ENCODE measurements around the gene NOXA1. TPM values are rescaled to one million over a fixed set of nuclear protein-coding genes. Genes with fewer than 3 reads are reported as not detected.

The NOXA1 gene
- polyA plus RNA-seq, 3 donors: 1.3 to 9.4 (median 1.6) TPM

GRCh38 chr9:137382444-137383080, 40.6 kb upstream of the NOXA1 start:
- intact Hi-C loops (cut with micrococcal nuclease): no loop called here
- Mint-ChIP-seq H3K36me3 (peaks cover 0 to 4% of the 10 kb centered on the region in 2 donors), H3K27me3 (ENCODE audit: low read depth in 3 of 3) (peaks cover 1 to 4% (median 2%) of the 10 kb centered on the region in 3 donors), H3K4me3 (no peak overlapping the region), H3K9me3 (peaks cover 7 to 25% (median 13%) of the 10 kb centered on the region in 7 donors), H3K27ac (peak overlapping the region in 1 of 7 donors; percentile 12), H3K4me1 (peaks cover 2% of the 10 kb centered on the region)
- Histone ChIP-seq H3K36me3 (replicated peaks in 1 of 2; ENCODE audit: control insufficient read depth in 1 of 2, insufficient read depth in 2 of 2, low read length in 2 of 2) (no peaks in the 10 kb centered on the region), H3K79me2 (ENCODE audit: insufficient read depth, low read length) (no peaks in the 10 kb centered on the region), H4K20me1 (ENCODE audit: insufficient read depth, low read length) (no peaks in the 10 kb centered on the region), H3K4me3 (replicated peaks in 1 of 3; ENCODE audit: low read depth in 2 of 3, low read length in 3 of 3) (no peak overlapping the region), H3K4me1 (ENCODE audit: control insufficient read depth in 1 of 2, insufficient read depth in 2 of 2, low read length in 2 of 2) (no peaks in the 10 kb centered on the region), H3K27ac (ENCODE audit: low read depth in 1 of 2, low read length in 2 of 2) (no peak overlapping the region), H3K4me2 (replicated peaks; ENCODE audit: extremely low read depth, low read length, poor library complexity, severe bottlenecking) (no peak overlapping the region), H3K9me3 (replicated peaks in 1 of 2; ENCODE audit: control insufficient read depth in 1 of 2, insufficient read depth in 1 of 2, low read length in 2 of 2) (peaks cover 4 to 16% of the 10 kb centered on the region in 2 donors), H3K27me3 (ENCODE audit: control insufficient read depth in 2 of 2, insufficient read depth in 2 of 2, low read length in 2 of 2) (no peaks in the 10 kb centered on the region), H2AFZ (ENCODE audit: insufficient read depth, low read depth, low read length, poor library complexity, severe bottlenecking) (no peak overlapping the region), H3K9ac (ENCODE audit: insufficient read depth, low read length, poor library complexity, severe bottlenecking) (no peak overlapping the region)
- 89% methylated on average over 22 of the region's 25 CpGs for WGBS (ENCODE audit: insufficient coverage)
- DNase-seq: no peak
- TF ChIP-seq, protein P1, sequence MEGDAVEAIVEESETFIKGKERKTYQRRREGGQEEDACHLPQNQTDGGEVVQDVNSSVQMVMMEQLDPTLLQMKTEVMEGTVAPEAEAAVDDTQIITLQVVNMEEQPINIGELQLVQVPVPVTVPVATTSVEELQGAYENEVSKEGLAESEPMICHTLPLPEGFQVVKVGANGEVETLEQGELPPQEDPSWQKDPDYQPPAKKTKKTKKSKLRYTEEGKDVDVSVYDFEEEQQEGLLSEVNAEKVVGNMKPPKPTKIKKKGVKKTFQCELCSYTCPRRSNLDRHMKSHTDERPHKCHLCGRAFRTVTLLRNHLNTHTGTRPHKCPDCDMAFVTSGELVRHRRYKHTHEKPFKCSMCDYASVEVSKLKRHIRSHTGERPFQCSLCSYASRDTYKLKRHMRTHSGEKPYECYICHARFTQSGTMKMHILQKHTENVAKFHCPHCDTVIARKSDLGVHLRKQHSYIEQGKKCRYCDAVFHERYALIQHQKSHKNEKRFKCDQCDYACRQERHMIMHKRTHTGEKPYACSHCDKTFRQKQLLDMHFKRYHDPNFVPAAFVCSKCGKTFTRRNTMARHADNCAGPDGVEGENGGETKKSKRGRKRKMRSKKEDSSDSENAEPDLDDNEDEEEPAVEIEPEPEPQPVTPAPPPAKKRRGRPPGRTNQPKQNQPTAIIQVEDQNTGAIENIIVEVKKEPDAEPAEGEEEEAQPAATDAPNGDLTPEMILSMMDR (IDR thresholded peaks at IDR 0.05): no peak

GRCh38 chr9:137383081-137383783, 40.0 kb upstream of the NOXA1 start:
- no peaks in the 10 kb centered on the region for H3K79me2 ChIP-seq (ENCODE audit: insufficient read depth, low read length)
- no peak for DNase-seq
- Mint-ChIP-seq H3K36me3 (peaks cover 0 to 4% of the 10 kb centered on the region in 2 donors), H3K4me1 (peaks cover 4% of the 10 kb centered on the region), H3K4me3 (no peak overlapping the region), H3K9me3 (peaks cover 7 to 25% (median 12%) of the 10 kb centered on the region in 7 donors), H3K27ac (no peak overlapping the region), H3K27me3 (ENCODE audit: low read depth in 3 of 3) (peaks cover 1 to 2% (median 2%) of the 10 kb centered on the region in 3 donors)
- H4K20me1 ChIP-seq (ENCODE audit: insufficient read depth, low read length): no peaks in the 10 kb centered on the region
- intact Hi-C loops (cut with micrococcal nuclease): no loop called here
- H3K9me3 ChIP-seq (replicated peaks in 1 of 2; ENCODE audit: control insufficient read depth in 1 of 2, insufficient read depth in 1 of 2, low read length in 2 of 2): peaks cover 4 to 16% of the 10 kb centered on the region in 2 donors
- no peaks in the 10 kb centered on the region for H3K27me3 ChIP-seq (ENCODE audit: control insufficient read depth in 2 of 2, insufficient read depth in 2 of 2, low read length in 2 of 2)
- 71% methylated on average over 23 of the region's 27 CpGs for WGBS (ENCODE audit: insufficient coverage)
- H3K27ac ChIP-seq (ENCODE audit: low read depth in 1 of 2, low read length in 2 of 2): no peak overlapping the region
- no peaks in the 10 kb centered on the region for H3K36me3 ChIP-seq (replicated peaks in 1 of 2; ENCODE audit: control insufficient read depth in 1 of 2, insufficient read depth in 2 of 2, low read length in 2 of 2)
- TF ChIP-seq, protein P1 (IDR thresholded peaks at IDR 0.05): no peak
- H3K4me3 ChIP-seq (replicated peaks in 1 of 3; ENCODE audit: low read depth in 2 of 3, low read length in 3 of 3): no peak overlapping the region
- no peak overlapping the region for H3K9ac ChIP-seq (ENCODE audit: insufficient read depth, low read length, poor library complexity, severe bottlenecking)
- no peak overlapping the region for H3K4me2 ChIP-seq (replicated peaks; ENCODE audit: extremely low read depth, low read length, poor library complexity, severe bottlenecking)
- H2AFZ ChIP-seq (ENCODE audit: insufficient read depth, low read depth, low read length, poor library complexity, severe bottlenecking): no peak overlapping the region
- no peaks in the 10 kb centered on the region for H3K4me1 ChIP-seq (ENCODE audit: control insufficient read depth in 1 of 2, insufficient read depth in 2 of 2, low read length in 2 of 2)
